ENCODE measurements around the gene RASGRP3.

DNA sequence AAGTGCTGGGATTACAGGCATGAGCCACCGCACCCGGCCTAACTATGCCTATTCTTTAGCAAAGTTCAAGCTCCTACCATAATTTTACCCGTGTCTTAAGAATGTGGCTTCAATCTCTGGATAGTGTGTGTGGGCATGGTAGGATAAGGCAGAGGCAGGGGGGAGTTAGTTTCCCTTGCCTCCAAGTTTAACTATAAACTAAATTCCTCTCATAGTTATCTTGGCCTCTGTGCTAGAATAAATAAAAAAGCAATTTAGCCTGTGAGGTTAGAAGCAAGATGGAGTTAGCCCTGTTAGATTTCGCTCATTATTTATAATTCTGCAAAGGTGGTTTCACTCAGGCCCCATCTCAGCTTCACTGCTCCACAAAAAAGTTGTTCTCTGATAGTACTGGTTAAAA is 129.7 kb downstream of the RASGRP3 start:
- no peak for TF ChIP-seq CTCF (IDR thresholded peaks at IDR 0.05; ENCODE audit: insufficient read depth, low read length)
- TF ChIP-seq POLR2AphosphoS5 (IDR thresholded peaks at IDR 0.05; ENCODE audit: low read depth): no peak
- no peak for TF ChIP-seq REST (IDR thresholded peaks at IDR 0.05; ENCODE audit: insufficient replicate concordance, low read depth)
- no peak for TF ChIP-seq GABPA (IDR thresholded peaks at IDR 0.05; ENCODE audit: low read depth)
